HepG2 (cell line): ENCODE measurements around the gene TUBGCP4. TPM values are rescaled to one million over a fixed set of nuclear protein-coding genes. Genes with fewer than 3 reads are reported as not detected.

ENCODE experiments used
- HMG20A ChIP-seq: IDR thresholded peaks from 2 replicates; pipeline ENCODE4 v1.6.1; 2016; ENCODE audit warnings: borderline replicate concordance
- MAFK ChIP-seq, 2 experiments: IDR thresholded peaks in 1 of 2; conservative IDR thresholded peaks in 1 of 2; 2 replicates each; pipeline ENCODE4 v1.6.1; 2011; ENCODE audit warnings: improper control_type of control experiment in 2 of 2, low read length in 2 of 2
- NFE2 ChIP-seq: sonication (generic); formaldehyde crosslinking; IDR thresholded peaks from 2 replicates; pipeline ENCODE4 v1.4.0; 2020; ENCODE audit warnings: missing genetic modification reagents
- SNAI1 ChIP-seq: sonication (generic); formaldehyde crosslinking; IDR thresholded peaks from 2 replicates; pipeline ENCODE4 v1.5.0; 2020; ENCODE audit warnings: mild to moderate bottlenecking, missing genetic modification reagents, borderline replicate concordance
- TOE1 ChIP-seq: sonication (generic); formaldehyde crosslinking; IDR thresholded peaks from 2 replicates; pipeline ENCODE4 v1.4.0; 2020; ENCODE audit warnings: mild to moderate bottlenecking, missing genetic modification reagents
- ZBTB20 ChIP-seq: sonication (generic); formaldehyde crosslinking; IDR thresholded peaks from 2 replicates; pipeline ENCODE4 v1.8.1; 2023; ENCODE audit warnings: missing genetic modification reagents, low read depth, mild to moderate bottlenecking, borderline replicate concordance
- ZNF292 ChIP-seq: sonication (generic); formaldehyde crosslinking; IDR thresholded peaks from 2 replicates; pipeline ENCODE4 v1.8.1; 2022; ENCODE audit warnings: mild to moderate bottlenecking, low read depth, missing genetic modification reagents, borderline replicate concordance
- ZNF354B ChIP-seq: sonication (generic); formaldehyde crosslinking; IDR thresholded peaks from 2 replicates; pipeline ENCODE4 v1.8.0; 2022; ENCODE audit warnings: mild to moderate bottlenecking, missing genetic modification reagents
- ZNF530 ChIP-seq: sonication (generic); formaldehyde crosslinking; IDR thresholded peaks from 2 replicates; pipeline ENCODE4 v1.5.0; 2020; ENCODE audit warnings: low read depth, mild to moderate bottlenecking, missing genetic modification reagents
- ZNF619 ChIP-seq: sonication (generic); formaldehyde crosslinking; IDR thresholded peaks from 2 replicates; pipeline ENCODE4 v1.4.0; 2020; ENCODE audit warnings: mild to moderate bottlenecking, missing genetic modification reagents
- ZNF672 ChIP-seq: sonication (generic); formaldehyde crosslinking; IDR thresholded peaks from 2 replicates; pipeline ENCODE4 v1.8.1; 2022; ENCODE audit warnings: missing genetic modification reagents
- polyA plus RNA-seq, 8 experiments: library from polyadenylated mRNA; depleted of rRNA in 3 of 8; stranded (reverse) in 7 of 8; unstranded in 1 of 8; fragments of >200 nt; fragmentation: Illumina TruSeq in 4 of 8; extraction: Trizol in 4 of 8; gene quantifications; 2 replicates each; pipeline versions ENCODE4 v1.2.1 to v1.2.3, GENCODE V29; 2011 to 2016; ENCODE audit warnings: low read depth in 4 of 8, missing spikeins in 1 of 8, mixed read lengths in 1 of 8; ENCODE audit not compliant: insufficient read depth in 1 of 8
- total RNA-seq, 5 experiments: library from RNA; depleted of rRNA; stranded (reverse); fragments of >200 nt; fragmentation: Illumina TruSeq; extraction: Trizol; gene quantifications; 2 replicates each; pipeline ENCODE4 v1.2.3, GENCODE V29; 2016; ENCODE audit warnings: low read depth in 1 of 5
- TF ChIP-seq, protein P1 (sequence below): IDR thresholded peaks from 2 replicates; pipeline ENCODE4 v1.6.1; 2016; ENCODE audit warnings: missing biosample characterization, missing genetic modification reagents, low read depth
- TF ChIP-seq, protein P2 (sequence below): sonication (generic); formaldehyde crosslinking; IDR thresholded peaks from 2 replicates; pipeline ENCODE4 v1.5.0; 2020; ENCODE audit warnings: missing genetic modification reagents, mild to moderate bottlenecking, borderline replicate concordance
- TF ChIP-seq, protein P3 (sequence below): sonication (generic); formaldehyde crosslinking; IDR thresholded peaks from 2 replicates; pipeline ENCODE4 v1.5.1; 2020; ENCODE audit warnings: mild to moderate bottlenecking, missing genetic modification reagents, moderate library complexity

Gene TUBGCP4
- total and polyA plus RNA-seq, 2 of the 13 experiments (the other 11 are each of a cell fraction or from before 2014, with no cell fraction given): 15.0 to 20.5 TPM

DNA sequence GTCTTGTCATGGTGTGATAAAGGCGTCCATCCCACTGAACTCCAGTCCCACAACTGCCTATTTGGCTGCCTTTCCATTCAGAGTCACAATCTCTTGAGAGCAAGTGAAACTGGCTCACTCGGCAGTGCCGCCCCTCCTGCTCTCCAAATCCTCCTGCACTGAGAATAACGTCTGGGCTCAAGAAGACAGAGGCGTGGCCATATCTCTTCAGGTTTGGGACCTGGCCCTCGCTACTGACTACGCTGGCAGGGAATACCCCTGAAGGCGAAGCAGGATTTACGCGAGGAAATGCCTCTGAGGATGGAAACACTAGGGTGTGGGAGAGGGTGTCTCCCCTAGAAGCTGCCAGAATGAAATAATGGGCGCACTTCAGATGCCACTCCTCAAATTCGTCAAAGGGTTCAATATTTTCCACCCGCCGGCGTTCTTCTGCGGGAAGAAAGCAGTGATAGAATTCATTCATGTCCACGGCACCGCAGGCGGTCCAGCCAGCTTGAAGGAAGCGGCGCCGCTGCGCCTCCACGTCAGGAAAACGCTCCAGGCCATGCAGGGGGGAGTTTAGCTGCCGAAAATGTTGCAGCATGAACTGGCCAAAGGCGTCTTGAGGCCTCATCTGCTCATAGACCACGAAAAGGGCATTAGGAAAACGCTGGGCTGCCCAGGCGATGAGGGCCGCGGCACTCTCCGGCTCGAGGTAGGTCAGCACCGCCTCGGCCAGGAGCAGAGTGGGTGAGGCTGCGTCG, 41.5 kb upstream of the TUBGCP4 start (continued):
- TF ChIP-seq MAFK (conservative IDR thresholded peaks at IDR 0.05 in 1 of 2, IDR thresholded peaks at IDR 0.05 in 1 of 2; ENCODE audit: low read length in 2 of 2) (no peak), HMG20A (CRISPR knock-in tag) (no peak), ZNF619 (CRISPR knock-in tag) (0 out of 2 replicates have a peak, but pooled peaks have one; percentile 22), SNAI1 (CRISPR knock-in tag) (no peak), ZNF292 (no peak), ZBTB20 (CRISPR knock-in tag) (0 out of 2 replicates have a peak, but pooled peaks have one; percentile 1), ZNF354B (CRISPR knock-in tag) (0 out of 2 replicates have a peak, but pooled peaks have one; percentile 30), ZNF672 (CRISPR knock-in tag) (no peak), ZNF530 (CRISPR knock-in tag) (no peak), NFE2 (CRISPR knock-in tag) (no peak), TOE1 (CRISPR knock-in tag) (no peak)
- TF ChIP-seq, protein P1, sequence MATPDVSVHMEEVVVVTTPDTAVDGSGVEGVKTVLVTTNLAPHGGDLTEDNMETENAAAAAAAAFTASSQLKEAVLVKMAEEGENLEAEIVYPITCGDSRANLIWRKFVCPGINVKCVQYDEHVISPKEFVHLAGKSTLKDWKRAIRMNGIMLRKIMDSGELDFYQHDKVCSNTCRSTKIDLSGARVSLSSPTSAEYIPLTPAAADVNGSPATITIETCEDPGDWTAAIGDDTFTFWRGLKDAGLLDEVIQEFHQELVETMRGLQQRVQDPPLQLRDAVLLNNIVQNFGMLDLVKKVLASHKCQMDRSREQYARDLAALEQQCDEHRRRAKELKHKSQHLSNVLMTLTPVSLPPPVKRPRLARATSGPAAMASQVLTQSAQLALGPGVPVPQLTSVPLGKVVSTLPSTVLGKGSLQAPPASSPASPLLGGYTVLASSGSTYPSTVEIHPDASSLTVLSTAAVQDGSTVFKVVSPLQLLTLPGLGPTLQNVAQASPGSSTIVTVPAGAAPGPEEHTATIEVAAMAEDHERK (CRISPR knock-in tag): no peak
- TF ChIP-seq, protein P2, sequence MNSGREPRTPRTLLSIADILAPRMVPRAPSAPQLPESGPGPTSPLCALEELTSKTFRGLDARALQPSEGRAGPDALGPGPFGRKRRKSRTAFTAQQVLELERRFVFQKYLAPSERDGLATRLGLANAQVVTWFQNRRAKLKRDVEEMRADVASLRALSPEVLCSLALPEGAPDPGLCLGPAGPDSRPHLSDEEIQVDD (CRISPR knock-in tag): 0 out of 2 replicates have a peak, but pooled peaks have one; percentile 15
- TF ChIP-seq, protein P3, sequence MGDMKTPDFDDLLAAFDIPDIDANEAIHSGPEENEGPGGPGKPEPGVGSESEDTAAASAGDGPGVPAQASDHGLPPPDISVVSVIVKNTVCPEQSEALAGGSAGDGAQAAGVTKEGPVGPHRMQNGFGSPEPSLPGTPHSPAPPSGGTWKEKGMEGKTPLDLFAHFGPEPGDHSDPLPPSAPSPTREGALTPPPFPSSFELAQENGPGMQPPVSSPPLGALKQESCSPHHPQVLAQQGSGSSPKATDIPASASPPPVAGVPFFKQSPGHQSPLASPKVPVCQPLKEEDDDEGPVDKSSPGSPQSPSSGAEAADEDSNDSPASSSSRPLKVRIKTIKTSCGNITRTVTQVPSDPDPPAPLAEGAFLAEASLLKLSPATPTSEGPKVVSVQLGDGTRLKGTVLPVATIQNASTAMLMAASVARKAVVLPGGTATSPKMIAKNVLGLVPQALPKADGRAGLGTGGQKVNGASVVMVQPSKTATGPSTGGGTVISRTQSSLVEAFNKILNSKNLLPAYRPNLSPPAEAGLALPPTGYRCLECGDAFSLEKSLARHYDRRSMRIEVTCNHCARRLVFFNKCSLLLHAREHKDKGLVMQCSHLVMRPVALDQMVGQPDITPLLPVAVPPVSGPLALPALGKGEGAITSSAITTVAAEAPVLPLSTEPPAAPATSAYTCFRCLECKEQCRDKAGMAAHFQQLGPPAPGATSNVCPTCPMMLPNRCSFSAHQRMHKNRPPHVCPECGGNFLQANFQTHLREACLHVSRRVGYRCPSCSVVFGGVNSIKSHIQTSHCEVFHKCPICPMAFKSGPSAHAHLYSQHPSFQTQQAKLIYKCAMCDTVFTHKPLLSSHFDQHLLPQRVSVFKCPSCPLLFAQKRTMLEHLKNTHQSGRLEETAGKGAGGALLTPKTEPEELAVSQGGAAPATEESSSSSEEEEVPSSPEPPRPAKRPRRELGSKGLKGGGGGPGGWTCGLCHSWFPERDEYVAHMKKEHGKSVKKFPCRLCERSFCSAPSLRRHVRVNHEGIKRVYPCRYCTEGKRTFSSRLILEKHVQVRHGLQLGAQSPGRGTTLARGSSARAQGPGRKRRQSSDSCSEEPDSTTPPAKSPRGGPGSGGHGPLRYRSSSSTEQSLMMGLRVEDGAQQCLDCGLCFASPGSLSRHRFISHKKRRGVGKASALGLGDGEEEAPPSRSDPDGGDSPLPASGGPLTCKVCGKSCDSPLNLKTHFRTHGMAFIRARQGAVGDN (CRISPR knock-in tag): no peak
